HG03064 (cell line): Measurements from ENCODE around the gene SLC41A3.
A peak's percentile ranks its signal among the peaks of the same experiment; 100 is the strongest.

Experiments used
- ATAC-seq: cut with Tn5 transposase; IDR thresholded peaks from one replicate; pipeline ENCODE4 v1.9.1; 2021; ENCODE audit warnings: low read depth; ENCODE audit not compliant: unreplicated experiment

Gene SLC41A3

DNA sequence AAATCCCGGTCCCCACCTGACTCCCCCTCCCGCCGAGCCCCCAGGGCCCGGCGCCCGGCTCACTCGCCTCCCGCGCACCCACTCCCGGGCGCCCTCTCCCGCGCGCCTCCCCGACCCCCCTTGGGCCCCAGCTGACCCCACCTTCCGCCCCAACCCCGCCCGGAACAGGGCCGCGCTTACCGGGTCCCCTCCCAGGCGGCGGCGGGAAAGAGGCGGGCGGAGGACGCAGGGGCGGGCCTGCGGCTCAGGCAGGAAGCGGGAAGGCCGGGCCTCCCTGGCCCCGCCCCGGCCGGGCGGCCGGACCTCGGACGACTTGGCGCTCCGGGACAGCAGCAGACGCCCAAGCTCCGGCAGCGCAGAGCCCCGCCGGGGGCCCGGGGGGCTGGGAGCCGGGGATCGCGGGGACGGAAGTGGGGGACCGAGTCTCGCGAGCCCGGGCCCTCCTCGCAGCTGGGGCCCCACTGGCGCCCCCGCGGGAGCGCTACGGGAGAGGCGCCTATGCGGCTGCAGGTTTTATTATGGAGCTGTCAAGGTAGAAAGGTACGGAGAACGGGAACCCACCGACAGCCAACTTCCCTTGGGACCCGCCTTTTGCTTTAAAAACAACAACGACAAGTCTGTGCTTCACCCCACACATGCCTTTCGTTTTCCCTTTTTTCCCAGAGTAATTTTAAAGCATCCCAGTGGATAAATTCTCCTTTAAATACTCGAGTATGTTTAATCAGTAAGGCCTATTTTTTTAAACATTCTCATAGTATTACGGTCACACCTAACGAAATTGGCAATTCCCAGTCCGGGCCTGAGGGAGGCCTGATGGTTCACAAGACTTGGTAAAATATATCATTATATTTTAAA lies at the start of gene SLC41A3:
TSS of gene SLC41A3 (minus strand) at position 212 of the 855 bp plus-strand sequence. CDS start 15,905 bp downstream, outside the sequence.
- ATAC-seq, result peak; percentile 92

- no peak for ATAC-seq
These were observed 49.7 kb upstream of the SLC41A3 start for GRCh38 chr3:126133606-126134005.

DNA sequence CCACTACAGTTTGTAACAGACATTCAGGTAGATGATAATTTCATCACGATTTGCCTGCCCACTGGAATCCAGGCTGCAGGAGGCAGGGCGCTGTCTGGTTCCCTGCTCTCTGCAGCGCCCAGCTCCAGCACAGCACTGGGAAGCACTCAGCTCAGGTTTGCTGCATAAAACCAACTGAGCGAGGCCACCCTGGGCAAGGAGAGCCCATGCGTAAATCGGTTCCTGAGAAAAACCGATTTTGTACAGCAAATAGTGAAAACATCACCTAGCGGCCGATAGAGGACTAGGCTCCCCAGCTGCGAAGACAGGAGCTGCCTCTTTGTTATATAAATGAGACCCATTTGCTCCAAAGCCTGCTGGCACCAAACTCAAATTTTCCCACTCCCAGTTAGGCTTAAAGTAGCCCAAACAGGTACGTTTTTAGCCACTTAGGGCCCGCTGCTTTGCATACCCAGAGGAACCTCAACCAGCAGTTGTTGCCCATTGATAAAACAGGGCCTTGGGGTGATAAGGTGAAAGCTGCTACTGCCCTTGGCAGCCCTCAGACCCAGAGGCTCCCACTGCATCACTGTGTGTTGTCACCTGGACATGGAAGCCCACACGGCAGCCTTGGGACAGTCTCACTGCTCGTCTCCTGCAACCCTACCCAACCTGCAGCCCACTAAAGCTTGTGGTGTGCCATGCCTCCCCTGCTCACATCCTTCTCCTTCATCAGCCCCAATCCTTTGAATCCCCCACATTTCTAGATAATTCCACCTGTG lies 49.0 kb upstream of the SLC41A3 start:
- no peak for ATAC-seq

GRCh38 chr3:126131881-126132750 lies 48.2 kb upstream of the SLC41A3 start:
- no peak for ATAC-seq

DNA sequence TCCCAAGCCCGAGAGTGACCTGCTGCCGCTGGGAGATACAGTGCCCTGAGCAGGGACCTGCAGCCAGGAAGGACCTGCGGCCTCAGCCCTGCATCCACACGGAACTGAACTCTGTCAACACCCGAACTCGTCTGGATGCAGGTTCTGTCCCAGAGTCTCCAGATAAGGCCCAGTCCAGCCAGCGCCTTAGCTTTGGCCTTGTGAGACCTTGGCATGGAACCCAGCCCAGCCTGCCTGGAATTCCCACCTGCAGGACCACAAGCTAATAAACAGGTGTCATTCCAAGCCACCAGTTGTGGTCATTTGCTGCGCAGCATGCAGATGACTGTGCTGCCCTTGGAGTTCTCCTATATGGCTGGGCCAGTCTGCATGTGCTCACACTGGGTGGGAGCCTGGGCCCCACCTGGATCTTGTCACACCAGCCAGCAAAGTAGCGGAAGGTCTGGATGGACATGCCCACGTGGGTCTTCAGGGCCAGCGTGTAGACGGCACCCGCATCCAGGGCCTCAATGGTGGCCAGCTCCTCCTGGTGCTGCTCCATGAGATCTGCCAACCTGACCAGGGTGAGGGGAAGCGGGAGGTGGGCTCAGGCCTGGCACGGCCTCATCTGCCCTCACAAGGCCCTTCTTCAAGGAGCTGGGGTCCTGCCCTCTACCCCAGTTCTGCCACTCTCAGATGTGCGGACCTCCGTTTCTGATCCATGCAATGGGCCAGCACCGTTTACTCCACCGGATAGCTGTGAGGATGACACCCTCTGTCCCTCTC lies 47.2 kb upstream of the SLC41A3 start:
- ATAC-seq, result no peak

DNA sequence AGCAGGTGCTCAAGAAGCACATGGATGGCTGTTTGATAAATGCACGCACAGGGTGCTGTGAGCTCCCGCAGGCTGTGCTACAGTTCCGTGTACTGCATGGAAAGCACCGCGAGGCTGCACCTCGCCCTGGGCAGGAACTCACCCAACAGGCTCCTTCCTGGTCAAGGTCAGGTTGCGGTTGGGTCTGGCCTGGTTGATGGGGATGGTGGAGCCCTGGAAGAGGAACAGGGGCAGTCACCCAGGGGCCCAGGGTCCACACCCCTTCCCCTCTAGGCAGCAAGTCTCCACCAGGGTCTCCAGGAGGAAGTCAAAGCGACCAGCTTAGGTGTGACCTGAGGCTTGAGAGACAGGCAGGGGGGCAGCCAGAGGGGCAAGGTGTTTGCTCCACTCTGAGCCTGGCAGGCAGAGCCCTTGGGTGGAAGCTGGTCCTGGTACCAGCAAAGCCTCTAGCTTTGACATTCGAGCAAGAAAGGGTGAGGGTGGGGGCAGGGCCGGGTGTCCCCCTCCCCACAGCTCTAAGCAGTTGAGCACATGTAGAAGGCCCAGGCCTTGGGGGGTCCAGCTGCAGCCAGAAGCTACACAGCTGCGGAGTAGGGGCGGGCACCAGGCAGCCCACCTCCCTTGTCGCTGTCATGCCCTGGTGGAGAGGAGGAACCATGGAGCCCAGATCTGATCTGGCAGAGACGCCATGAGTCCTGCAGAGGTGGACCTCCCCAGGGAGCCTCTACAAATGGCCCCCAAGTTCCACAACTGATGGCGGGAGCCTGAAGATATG lies 46.3 kb upstream of the SLC41A3 start:
- no peak for ATAC-seq

- ATAC-seq, result no peak
These were observed 45.5 kb upstream of the SLC41A3 start for GRCh38 chr3:126129398-126129891.

- no peak for ATAC-seq
These were observed 44.8 kb upstream of the SLC41A3 start for GRCh38 chr3:126128504-126129397.

- ATAC-seq, result no peak
These were observed 44.0 kb upstream of the SLC41A3 start for GRCh38 chr3:126127904-126128303.

DNA sequence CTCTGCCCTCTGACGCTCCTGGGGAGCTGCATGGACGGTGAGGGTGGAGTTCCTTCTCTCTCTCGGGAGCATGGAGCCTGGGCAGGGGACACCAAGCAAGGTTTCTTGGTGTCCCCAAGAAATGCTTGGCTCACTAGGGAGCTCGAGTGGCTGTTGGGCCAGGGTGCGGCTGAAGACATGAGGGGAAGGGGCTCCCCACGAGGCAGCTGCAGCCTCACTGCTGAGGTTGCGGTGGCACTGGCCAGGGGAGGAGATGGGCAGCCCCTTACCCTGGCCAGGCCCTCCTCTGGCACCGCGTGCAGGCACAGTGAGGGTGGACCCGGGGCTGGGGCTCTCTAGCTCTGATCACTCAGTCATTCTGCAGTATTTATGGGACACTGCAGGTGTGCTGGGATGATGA lies 43.5 kb upstream of the SLC41A3 start:
- no peak for ATAC-seq

GRCh38 chr3:126126811-126127431 lies 43.0 kb upstream of the SLC41A3 start:
- no peak for ATAC-seq

GRCh38 chr3:126126286-126126685 lies 42.4 kb upstream of the SLC41A3 start:
- no peak for ATAC-seq

DNA sequence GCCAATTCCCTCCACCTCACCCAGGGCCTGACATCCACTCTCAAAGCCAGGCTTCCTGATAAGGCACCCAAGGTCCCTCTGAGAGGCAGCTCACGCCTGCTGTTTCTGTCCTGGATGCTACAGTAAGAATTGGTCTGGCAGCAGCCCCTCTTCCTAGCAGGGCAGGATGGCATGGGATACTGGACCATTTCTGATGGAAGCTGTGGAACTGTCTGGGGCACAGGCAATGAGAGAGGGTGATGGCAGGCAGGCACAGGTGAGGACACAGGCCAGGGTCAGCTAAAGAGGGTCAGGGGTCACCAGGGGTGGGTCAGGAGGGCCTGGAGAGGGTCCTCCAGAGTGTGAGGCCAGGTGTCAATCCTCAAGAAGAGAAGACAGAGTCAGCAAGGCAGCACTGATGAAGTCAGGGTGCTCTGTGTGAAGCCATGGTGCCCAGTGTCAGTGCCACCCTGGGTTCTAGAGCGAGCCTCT lies 41.9 kb upstream of the SLC41A3 start:
- no peak for ATAC-seq

DNA sequence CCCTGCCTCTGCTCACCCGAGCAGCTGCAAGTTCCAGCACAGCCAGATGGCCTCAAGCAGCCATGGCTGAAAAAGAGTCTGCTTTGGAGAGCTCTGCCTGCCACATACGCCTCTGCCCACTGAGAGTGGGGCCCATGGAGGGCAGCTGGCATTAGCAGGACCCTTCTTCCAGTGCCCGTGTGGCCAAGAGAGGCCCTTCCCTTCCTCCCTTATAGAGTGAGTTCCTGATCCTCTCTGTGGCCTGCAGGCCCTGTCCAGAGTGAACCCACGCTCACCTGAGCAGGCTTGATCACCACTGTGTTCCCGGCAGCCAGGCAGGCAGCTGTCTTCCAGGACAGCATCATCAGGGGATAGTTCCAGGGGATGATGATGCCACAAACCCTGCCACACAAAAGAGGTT lies 41.4 kb upstream of the SLC41A3 start:
- ATAC-seq, result no peak

DNA sequence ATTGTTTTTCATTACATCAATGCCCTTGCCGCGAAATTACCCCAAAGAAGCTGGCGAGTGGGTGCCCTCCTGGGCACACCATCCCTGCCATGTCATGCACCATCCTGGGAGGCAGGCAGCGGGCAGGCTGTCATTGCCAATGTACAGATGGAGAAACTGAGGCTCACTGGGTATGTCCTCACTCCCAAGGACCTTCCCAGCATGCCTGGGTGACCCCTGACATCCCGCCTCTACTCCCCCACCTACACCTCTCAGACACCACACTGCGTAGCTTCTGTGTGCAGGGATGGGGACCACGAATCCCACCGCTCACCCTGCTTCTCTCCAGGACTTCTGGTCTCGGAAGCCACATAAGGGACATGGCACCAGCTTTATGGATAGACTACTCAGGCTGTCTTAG lies 41.0 kb upstream of the SLC41A3 start:
- no peak for ATAC-seq

DNA sequence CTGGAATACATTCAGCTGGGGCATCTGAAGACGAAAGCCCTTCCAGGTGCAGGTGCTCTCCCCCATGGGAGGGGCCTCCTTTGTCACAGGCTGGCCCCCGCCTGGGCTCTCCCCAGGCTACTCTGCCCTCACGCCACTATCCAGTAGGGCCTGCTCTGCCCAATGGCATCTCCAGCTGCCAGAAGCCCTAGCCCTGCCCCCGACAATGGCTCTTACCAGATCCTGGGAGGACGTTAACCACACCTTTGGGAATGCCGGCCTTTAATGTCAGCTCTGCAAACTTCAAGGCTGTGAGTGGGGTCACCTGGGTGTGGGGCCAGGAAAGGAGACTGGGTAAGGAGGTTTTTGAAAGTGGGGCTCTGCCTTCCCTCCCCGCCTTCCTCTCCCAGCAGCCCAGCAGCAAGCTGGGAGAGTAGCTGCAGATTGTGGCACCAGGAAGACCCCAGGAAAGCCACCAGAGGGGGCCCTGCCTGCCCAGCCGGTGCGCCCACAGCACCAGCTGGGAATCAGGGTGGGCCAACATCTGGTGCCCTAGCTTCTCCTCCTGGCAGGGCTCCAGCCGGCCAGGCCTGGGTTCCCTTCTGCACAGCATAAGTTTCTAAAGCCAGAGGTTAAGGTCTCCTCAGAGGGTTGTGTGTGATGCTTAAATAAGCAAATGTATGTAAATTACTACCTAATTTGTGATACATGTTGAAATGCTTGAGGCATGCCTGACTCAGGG lies 40.4 kb upstream of the SLC41A3 start:
- no peak for ATAC-seq

DNA sequence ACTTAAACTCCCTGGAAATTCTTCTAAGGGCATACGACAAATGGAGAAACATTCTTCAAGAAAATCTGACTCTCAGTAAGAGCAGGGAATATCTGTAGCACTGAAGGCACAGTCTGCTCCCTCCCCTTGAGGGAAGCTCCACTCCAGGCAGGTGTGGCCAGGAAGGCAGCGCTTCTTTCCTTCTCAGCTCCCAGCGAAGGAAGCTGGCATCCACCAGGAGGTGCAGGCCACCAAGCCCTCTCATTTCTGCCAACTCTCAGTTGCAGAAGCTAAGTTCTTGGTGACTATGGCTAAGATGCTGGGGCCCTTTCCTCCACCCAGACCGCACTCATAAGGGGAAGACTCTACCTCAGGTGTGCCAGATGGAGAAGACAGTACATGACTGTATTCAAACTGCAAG lies 37.7 kb upstream of the SLC41A3 start:
- no peak for ATAC-seq
